HG02642 (cell line): Measurements from ENCODE around the gene GPR78.

ENCODE experiments used
- ATAC-seq: cut with Tn5 transposase; IDR thresholded peaks from one replicate; pipeline ENCODE4 v1.9.1; 2021; ENCODE audit warnings: mild to moderate bottlenecking; ENCODE audit not compliant: unreplicated experiment, poor library complexity

GPR78 gene

DNA sequence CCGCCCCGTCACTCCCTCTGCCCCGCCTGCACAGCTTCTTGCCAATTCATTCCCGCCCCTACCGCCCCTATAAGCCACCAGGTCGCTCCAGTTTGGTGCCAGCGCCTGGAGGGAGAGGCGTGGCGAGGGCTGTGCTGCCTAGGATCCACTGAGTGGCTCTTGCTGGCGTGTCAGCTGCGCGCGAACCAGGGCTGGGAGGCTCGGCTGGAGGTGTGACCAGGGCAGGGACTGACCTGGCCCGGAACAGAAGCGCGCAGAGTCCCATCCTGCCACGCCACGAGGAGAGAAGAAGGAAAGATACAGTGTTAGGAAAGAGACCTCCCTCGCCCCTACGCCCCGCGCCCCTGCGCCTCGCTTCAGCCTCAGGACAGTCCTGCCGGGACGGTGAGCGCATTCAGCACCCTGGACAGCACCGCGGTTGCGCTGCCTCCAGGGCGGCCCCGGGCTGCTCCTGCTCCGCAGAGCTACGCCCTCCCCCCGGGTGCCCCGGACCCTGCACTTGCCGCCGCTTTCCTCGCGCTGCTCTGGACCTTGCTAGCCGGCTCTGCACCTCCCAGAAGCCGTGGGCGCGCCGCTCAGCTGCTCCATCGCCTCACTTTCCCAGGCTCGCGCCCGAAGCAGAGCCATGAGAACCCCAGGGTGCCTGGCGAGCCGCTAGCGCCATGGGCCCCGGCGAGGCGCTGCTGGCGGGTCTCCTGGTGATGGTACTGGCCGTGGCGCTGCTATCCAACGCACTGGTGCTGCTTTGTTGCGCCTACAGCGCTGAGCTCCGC, at the start of gene GPR78:
Gene GPR78 (plus strand): TSS at position 72 of the 773 bp plus-strand sequence. CDS start 591 bp downstream, at position 663.
- no peak for ATAC-seq

- no peak for ATAC-seq
Measured at GRCh38 chr4:8532245-8532781, 47.9 kb upstream of the GPR78 start.

DNA sequence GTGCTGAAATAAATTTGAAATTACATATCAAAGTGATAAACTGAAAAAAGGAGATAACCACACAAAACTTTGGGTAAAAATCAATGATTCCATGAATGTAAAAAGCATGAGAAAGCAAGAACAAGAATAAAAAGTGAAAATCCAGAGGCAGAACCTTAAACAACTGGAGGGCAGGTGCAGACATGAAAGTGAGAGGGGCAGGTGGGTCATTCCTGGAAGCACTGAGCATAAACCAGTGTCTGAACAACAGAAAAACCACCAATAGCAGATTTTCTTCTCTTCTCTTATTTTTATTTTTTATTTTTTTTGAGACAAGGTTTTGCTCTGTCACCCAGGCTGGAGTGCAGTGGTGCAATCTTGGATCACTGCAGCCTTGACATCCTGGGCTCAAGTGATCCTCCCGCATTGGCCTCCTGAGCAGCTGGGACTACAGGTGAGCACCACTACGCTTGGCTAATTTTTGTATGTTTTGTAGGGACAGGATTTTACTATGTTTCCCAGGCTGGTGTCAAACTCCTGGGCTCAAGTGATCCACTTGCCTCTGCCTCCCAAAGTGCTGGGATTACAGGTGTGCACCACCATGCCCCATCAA, 46.8 kb upstream of the GPR78 start:
- no peak for ATAC-seq

GRCh38 chr4:8534129-8534528, 46.1 kb upstream of the GPR78 start:
- peak; percentile 92 for ATAC-seq

- ATAC-seq = no peak
Measured at GRCh38 chr4:8534611-8535010, 45.6 kb upstream of the GPR78 start.

DNA sequence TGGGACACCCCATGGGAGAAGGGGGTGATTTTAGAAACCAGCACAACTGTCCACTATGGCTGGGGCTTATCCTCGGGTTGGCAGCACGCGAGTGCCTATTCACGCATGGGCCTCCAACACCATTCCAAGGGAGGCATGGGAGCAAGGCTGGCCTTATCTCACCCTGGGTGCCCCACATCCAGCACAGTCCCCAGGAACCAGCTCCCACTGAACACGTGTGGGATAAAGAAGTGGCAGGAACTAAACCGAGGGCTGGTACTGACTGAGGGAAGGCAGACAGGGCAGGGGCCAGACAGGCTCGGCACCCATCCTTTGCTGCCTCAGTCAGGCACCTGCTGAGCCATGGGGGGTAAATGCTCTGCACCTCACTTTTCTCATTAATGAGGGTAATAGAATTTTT, 43.7 kb upstream of the GPR78 start:
- no peak for ATAC-seq

- ATAC-seq = no peak
Measured at GRCh38 chr4:8537041-8537461, 43.1 kb upstream of the GPR78 start.

DNA sequence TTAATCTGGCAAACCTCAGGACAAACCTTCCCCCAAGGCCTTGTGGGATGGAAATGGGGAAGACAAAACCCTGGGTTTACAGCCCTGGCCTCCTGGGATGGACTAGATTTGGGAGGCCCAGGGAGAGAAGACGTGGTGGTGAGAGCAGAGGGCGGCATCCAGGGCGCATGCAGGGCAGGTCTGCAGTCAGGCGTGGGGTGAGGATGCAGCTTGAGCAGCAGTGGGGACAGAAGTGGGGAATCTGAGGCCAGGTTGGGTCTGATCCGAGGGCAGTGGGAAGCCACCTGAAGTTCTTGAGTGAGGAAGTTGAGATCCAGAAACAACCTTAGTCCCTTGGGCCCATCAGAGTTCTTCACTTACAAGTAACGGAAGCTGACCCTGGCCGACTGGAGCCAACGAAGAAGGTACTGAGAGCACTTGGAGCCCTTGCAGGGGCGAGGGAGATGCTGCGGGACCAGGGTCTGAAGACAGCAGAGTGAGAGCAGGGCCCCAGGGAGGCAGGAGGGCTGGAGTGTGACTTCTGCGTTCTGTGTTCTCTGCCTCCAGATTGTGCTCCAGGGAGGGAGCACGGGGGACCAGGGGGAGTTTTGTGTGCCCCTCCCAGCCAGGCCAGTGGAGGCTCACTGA, 42.0 kb upstream of the GPR78 start:
- no peak for ATAC-seq

- no peak for ATAC-seq
Measured at GRCh38 chr4:8538703-8539567, 41.3 kb upstream of the GPR78 start.

DNA sequence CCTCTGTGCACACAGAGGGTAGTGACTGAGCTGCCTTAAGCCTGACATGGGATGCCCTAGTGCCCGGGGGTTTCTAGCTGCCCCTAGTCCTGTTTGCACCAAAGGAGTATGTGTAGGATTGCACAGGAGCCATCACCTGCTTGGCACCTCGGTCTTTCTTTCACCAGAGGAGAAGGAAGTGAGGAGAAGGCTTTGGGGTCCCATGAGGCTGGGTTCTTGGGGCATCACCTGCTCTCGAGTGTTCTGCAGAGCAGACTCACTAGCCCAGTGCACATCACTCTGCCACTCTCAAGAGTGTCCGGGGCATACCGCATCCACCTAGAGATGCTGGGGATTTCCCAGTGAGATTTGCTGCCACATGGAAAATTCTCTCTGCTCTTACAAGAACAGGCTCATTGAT, 40.5 kb upstream of the GPR78 start:
- no peak for ATAC-seq

- ATAC-seq = no peak
Measured at GRCh38 chr4:8540072-8540471, 40.1 kb upstream of the GPR78 start.

- ATAC-seq = no peak
Measured at GRCh38 chr4:8540586-8540985, 39.6 kb upstream of the GPR78 start.

DNA sequence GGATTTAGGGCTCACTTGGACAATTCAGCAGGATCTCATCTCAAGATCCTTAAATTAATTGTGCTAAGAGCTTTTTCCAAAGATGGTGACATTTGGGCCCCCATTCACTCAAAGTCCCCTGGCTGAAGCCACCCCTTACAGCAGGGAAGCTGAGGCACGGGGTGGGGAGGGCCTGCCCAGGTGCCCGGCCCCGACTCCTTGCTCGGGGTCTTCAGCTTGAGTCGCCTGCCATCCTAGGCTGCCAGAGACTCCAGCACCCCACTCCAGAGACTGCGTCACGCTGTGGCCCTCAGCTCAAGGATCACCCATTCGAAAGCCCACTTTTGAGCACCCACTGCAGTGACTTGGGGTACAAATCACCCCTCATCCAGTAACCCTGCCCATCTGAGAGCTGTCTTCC, 39.2 kb upstream of the GPR78 start:
- ATAC-seq = no peak

- no peak for ATAC-seq
Measured at GRCh38 chr4:8541981-8542715, 38.0 kb upstream of the GPR78 start.

- no peak for ATAC-seq
Measured at GRCh38 chr4:8542776-8543525, 37.2 kb upstream of the GPR78 start.

- ATAC-seq = no peak
Measured at GRCh38 chr4:8543623-8544022, 36.6 kb upstream of the GPR78 start.

GRCh38 chr4:8544282-8544681, 35.9 kb upstream of the GPR78 start:
- no peak for ATAC-seq

DNA sequence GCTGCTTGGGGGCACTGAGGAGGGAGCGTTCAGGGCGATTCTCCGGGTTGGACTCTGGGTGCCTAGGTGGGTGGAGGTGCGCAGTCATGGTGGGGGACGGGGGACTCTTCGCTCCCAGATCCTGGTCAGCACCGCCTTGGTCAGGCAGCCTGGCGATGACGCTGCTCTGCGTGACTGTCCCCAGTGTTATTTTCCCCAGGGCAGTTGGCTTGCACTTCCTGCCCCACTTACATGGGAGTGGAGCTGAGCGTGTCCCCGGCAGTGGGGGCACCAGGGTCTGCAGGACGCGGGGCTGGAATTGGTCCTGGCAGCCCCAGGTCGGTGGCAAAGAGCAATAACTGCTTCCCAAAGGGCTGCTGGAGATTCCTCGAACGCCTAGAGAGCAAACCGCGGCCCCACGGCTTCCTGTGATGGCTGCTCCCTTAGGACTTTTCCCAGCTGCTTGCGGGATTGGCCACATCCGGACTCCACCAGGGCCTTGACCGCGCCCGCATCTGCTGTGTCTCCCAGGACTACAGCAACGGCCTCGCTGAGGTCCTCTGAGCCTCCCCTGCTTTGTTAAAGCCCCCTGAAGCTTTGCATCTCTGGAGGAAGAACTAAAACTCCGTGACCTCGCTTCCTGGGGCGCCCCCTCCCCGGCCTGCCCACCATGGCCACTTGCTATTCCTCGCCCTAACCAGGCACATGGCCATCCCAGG, 35.3 kb upstream of the GPR78 start:
- ATAC-seq = no peak

GRCh38 chr4:8545439-8545765, 34.8 kb upstream of the GPR78 start:
- no peak for ATAC-seq
